CD4-positive, alpha-beta T cell treated with Interleukin-6 at 100 ng/mL for 8 hours (primary cell): ENCODE measurements around the gene TOP1.
"Not testable (repeated sequence)": the region's sequence is repeated elsewhere in the genome, so short reads cannot be mapped to it uniquely, and the experiment has no call there.

Experiments
- DNase-seq: peaks from one replicate; pipeline ENCODE4 v3.0.0-alpha.2; 2020; ENCODE audit warnings: mixed read lengths, low spot score

Gene TOP1

GRCh38 chr20:41132388-41132775, 103.8 kb downstream of the TOP1 start:
- DNase-seq: not testable (repeated sequence)

GRCh38 chr20:41133709-41134361, 105.2 kb downstream of the TOP1 start:
- peak; percentile 39 for DNase-seq

- no peak for DNase-seq
Observed at GRCh38 chr20:41134362-41135186, 106.0 kb downstream of the TOP1 start.

GRCh38 chr20:41135187-41135887, 106.7 kb downstream of the TOP1 start:
- DNase-seq: peak; percentile 68

- no peak for DNase-seq
Observed at GRCh38 chr20:41135888-41136679, 107.5 kb downstream of the TOP1 start.

GRCh38 chr20:41136680-41137613, 108.3 kb downstream of the TOP1 start, which contains the start of gene PLCG1:
TSS of gene PLCG1 (plus strand) at chr20:41137543. CDS start at chr20:41137642, 99 bp downstream.
- peak; percentile 83 for DNase-seq

- peak; percentile 49 for DNase-seq
Observed at GRCh38 chr20:41137614-41138474, 109.2 kb downstream of the TOP1 start.

GRCh38 chr20:41138475-41139226, 110.0 kb downstream of the TOP1 start:
- DNase-seq: peak; percentile 55

- DNase-seq: no peak
Observed at GRCh38 chr20:41139227-41140093, 110.8 kb downstream of the TOP1 start.

- no peak for DNase-seq
Observed at GRCh38 chr20:41140226-41141133, 111.9 kb downstream of the TOP1 start.

GRCh38 chr20:41141153-41141815, 112.7 kb downstream of the TOP1 start:
- DNase-seq: peak; percentile 25

GRCh38 chr20:41142245-41142644, 113.6 kb downstream of the TOP1 start:
- no peak for DNase-seq

GRCh38 chr20:41142919-41143318, 114.3 kb downstream of the TOP1 start:
- DNase-seq: peak; percentile 58

GRCh38 chr20:41143354-41143753, 114.7 kb downstream of the TOP1 start:
- DNase-seq: no peak

GRCh38 chr20:41145317-41145716, 116.7 kb downstream of the TOP1 start:
- DNase-seq: no peak
